ENCODE measurements around the gene PHLDA2.

DNA sequence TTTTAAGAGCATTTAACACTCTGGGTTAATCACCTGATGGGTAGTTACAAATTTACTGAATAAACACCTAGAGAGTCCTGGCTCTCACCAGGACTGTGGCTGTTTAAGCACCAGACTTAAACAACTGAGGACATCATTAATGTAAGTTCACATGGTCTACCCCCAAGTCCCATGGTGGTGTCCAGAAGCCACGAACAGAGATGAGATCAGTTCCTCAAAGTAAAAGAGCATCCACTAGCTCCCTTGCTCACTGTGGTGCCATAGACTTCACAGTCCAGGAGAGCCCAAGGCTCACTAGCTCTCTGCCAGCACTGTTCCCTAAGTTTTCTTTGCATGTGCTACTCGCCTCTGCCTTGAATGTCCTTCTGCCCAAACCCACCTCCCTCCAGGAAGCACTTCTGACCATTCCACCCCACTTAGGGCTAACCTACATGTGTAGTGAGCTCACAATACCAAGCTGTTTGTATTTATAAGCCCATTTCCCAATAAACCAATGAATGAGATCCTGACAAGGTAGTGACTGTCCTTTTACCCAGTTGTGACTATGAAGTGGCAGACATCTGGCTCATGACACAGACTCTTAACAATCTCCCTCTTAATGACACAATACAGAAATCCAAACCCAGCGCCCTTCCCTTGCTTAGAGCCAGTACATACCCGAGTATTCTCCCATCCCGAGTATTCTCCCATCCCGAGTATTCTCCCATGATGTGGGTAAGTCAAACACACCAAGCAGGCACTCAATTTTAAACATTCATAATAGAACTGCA, 47.3 kb upstream of the PHLDA2 start:
- no peak for TF ChIP-seq POLR2A (IDR thresholded peaks at IDR 0.05; ENCODE audit: low read depth, low read length)
- no peak for TF ChIP-seq POU2F2 (IDR thresholded peaks at IDR 0.05; ENCODE audit: low read depth, low read length)
- peak; percentile 40; the same call in 1 of the 2 replicates for TF ChIP-seq POLR2AphosphoS5 (IDR thresholded peaks at IDR 0.05; ENCODE audit: low read depth, low read length)
- no peak for TF ChIP-seq TAF1 (IDR thresholded peaks at IDR 0.05; ENCODE audit: low read depth, low read length)

All from GM12891 (cell line).